SIG-M5 treated with dmso at 0.1 percent for 504 hours (cell line): ENCODE measurements around the gene PRDX4.
"Not testable (repeated sequence)": the region's sequence is repeated elsewhere in the genome, so short reads cannot be mapped to it uniquely, and the experiment has no call there.

Experiments
- DNase-seq: peaks from one replicate; lab custom pipeline; 2025; ENCODE audit not compliant: unreplicated experiment; lab: John Stamatoyannopoulos, UW

The PRDX4 gene

DNA sequence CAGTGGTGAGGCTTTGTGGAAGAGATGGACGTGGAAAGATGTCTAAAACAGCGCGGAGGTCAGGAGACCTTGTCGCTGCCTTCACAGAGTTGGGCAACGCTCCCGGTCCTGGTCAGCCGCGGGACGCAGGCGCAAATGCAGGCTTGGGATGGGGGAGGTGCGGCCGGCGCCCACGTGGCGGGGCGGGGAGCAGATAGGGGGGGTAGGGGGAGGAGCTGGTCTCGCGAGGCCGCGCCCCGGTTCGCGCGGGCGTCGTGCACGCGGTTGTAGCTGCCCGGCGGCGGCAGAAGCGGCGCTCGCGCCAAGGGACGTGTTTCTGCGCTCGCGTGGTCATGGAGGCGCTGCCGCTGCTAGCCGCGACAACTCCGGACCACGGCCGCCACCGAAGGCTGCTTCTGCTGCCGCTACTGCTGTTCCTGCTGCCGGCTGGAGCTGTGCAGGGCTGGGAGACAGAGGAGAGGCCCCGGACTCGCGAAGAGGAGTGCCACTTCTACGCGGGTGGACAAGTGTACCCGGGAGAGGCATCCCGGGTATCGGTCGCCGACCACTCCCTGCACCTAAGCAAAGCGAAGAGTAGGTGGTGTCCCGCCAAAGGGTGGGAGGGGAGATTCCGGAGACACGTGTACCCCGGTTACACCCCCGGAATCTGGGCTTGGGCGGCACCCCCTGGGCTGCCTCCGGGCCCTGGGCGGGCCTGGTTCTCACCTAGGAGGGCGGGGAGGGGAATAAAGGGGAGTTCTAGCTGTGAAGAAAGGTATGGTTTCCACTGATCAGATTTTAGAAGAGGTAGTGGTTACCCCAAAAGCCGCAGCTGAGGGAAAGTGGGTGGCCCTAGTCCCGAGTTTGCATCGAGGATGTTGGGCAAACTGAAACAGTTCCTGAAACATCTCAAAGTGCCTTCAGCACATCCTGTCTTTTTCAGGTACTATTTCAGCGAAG is at the start of gene PRDX4:
PRDX4 (plus strand) TSS at position 255 of the 939 bp plus-strand sequence; CDS start at position 333, 78 bp downstream.
- DNase-seq = peak; percentile 68

DNA sequence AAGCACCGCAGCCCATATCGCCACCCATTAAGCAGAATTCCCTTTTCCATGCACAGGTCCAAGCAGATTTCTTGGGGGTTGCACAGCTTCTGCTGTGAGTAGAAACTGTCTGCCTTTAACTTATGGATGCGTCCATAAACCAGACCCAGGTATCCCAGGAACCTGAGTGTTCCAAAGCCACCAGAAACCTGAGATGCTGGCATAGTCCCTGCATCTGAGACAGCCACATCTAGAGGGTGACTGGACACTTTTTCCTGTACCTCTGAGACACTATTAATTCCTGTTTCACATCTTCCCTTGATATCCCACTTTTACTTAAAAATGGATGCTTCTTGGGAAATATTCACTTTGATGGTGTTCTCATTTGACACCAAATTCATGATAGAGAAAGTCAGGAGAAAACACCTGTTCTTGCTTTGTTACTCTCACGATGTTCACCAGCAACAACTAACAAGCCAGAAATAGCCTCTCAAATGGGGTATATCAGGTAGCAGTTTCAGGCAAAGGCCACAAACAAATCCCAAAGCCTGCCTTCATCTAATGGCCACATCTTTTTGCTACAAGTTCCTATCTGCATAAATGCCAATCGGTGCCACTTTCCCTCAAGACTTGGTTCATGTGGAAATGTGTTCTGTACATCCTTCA is 45.5 kb upstream of the PRDX4 start:
- no peak for DNase-seq

DNA sequence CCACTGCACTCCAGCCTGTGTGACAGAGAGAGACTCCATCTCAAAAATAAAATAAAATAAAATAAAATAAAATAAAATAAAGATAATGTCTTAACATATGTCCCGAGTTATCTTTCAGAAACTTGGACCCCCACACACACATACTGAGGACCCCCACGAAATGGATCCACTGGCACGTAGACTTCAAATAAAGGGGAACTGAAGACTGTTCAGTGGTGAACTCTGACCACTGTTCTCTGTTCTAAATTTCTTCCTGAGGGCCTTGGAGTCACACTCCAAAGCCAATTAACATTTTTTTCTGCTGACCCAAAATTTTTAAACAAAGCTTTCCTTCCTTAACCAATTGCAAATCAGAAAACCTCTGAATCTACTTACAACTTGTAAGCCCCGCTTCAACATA is 43.5 kb upstream of the PRDX4 start:
- no peak for DNase-seq

DNA sequence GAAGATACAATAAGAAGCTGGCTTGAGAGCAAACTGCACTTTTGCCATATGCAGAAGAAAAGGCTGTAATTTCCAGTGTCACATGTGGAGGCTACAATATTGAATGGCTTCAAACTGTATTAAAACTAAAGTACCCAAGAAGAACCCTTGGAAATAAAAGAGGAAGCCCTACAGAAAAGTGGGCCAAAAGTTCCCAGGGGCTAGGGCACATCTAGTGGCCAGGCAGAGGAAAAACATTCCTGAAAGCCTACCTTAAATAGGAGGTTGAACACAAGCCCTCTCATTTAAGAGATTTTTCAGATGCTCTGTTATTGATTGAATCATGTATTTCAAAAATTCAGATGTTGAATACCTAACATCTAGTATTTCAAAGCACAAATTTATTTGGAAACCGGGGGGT is 40.6 kb upstream of the PRDX4 start:
- peak; percentile 1 for DNase-seq

DNA sequence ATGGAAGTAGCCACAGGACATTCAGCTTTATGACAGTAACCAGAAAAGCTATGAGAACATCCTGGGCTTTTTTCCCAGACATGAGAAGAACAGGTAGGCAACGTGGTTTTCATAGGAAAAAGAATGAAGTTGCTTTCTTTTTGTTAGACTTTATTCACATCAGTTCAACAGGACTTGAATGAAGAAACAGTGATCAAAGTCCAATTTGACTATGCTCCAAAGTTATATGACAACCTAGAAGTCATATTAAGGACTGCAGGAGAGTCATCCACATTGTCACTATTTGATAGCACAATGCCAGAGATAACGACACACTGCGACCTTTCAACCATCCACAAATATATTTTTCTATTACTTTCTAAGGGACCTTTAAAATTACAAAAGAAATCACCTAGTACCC is 39.2 kb upstream of the PRDX4 start:
- no peak for DNase-seq

DNA sequence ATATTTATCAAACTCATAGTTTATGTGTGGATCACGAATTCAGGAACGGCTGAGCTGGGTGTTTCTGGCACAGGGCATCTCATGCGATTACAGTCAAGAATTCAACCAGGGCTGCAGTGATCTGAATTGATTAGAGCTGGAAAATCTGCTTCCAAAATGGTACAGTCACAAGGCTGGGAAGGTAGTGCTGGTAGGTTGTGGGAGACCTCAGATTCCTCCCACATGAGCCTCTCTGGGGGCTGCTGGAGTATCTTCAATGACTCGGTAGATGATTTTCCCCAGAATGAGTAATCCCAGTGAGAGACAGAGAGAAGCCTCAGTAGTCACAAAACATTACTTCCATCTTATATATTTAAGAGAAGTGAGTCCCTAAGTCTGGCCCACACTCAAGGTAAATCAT is 36.2 kb upstream of the PRDX4 start:
- no peak for DNase-seq

DNA sequence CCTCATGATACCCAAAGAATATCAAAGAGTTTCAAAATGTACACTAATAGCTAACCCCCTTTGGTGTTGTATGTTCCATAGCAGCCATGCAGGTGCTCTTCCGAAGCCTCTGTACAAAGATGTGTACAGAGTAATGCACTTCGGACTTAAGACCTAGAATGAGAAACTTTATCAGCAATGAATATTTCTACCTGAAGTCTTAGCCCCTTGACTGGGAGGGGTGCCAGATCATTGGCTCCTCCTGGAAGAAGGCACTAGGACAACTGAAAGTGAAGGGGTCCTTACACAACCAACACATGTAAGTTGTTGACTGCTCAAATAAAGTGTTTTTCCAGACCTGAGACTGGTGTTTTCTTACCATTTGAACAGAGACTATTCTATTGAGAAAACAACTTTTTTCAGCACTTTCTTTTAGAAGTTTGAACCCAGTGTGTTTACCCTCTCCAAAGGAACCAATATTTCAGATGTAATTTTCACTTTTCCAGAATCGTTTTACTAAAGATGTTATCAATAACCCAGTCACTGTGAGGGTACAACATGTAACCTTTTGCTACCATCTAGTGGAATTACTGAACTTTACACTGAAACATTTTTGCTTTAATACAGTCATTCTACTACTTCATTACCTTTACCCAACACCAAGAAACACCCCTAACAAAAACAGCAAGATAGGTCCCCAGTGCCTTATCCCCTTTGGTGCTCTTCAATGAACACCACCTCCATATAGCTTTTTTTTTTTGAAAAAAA is 33.3 kb upstream of the PRDX4 start:
- peak; percentile 13 for DNase-seq

DNA sequence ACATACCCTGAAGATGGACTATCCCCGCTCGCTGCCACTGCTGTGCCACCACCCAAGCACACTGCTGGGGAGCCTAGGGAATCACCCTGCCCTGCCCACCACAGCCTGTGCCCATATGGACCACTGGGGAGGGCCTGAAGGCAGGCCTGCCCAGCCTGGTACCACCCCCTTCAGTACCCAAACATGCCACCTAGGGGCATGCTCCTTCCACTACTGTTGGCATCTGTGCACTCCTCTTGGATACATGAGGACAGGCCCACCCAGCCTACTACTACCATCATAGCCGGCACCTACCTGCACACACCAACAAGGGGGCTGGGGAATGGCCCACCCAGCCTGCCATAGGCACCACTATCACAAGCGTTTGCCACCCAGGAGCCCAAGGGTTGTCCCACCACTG is 30.1 kb upstream of the PRDX4 start:
- no peak for DNase-seq

DNA sequence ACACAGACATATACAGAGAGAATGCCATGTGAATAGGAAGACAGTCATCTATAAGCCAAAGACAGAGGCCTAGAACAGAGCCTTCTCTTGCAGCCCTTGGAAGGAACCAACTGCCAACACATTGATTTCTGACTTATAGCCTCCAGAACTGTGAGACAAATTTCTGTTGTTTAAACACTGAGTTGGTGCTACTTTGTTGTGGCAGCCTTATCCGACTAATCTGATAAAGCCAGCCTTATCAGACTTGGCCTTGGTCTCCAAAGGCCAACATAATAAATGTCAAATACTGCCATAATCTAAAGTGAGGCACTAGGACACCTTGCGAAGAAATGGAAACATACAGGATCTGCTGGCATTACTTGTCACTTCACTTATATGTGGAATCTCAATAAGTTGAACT is 24.3 kb upstream of the PRDX4 start:
- no peak for DNase-seq

DNA sequence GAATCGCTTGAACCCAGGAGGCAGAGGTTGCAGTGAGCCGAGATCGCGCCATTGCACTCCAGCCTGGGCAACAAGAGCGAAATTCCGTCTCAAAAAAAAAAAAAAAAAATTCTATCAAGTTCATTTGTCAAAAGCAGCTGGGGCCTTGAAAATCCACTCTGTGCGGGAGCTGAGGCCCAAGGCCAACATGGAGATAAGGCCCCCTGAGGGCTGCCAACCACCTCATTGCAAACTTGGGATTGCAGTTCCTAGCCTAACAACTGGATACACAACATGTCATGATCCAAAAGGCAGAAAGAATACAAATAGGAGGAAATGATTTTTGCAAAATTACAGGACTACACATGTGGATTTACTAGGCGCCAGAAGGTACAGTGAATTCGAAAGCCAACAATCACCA is 22.5 kb upstream of the PRDX4 start:
- DNase-seq = no peak

DNA sequence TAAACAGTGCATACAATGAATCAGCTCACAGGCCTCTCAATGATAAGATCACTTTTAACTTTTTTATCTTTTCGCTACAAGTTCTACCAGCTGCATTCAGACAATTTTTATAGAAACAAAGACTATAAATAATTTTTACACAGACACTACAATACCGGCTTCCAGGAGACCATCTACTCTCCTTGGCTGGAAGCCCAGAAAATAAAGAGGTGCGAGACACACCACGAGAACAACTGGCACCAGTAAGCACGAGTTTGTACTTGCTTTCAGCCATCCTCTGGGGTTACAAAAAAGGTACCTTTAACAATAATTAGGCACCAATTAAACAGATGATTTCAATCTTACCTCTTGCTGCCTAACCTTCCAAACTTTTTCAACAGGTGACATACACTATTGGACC is 11.2 kb upstream of the PRDX4 start:
- DNase-seq = no peak

DNA sequence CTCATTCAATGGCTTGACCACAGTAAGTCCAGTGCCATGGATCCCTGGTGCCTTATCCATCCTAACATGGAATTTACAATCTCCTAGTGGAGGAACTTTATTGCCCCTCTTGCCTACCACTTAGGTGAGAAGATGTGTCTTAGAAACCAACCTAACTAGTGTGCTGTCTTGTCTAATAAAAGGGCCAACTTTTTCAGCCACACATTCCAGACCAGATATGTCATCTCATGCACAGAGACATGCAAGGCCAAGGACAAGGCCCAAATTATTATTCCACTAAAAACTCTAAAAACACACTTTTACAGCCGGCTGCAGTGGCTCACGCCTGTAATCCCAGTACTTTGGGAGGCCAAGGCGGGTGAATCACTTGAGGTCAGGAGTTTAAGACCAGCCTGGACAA is 10.6 kb upstream of the PRDX4 start:
- DNase-seq = no peak

DNA sequence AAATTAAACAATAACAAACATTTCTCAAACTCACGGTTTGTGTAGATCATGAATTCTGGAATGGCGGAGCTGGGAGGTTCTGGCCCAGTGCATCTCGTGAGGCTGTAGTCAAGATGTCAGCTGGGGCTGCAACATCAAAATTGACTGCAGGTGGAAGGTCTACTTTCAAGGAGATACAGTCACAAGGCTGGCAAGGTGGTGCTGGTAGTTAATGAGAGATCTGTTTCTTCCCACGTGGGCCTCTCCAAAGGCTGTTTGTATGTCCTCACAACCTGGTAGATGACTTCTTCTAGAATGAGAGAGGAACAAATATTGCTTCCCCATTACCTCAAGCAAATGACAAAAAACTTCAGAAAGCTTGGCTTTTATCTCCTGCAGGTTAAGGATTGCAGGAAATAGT is 8.0 kb upstream of the PRDX4 start:
- DNase-seq = no peak

DNA sequence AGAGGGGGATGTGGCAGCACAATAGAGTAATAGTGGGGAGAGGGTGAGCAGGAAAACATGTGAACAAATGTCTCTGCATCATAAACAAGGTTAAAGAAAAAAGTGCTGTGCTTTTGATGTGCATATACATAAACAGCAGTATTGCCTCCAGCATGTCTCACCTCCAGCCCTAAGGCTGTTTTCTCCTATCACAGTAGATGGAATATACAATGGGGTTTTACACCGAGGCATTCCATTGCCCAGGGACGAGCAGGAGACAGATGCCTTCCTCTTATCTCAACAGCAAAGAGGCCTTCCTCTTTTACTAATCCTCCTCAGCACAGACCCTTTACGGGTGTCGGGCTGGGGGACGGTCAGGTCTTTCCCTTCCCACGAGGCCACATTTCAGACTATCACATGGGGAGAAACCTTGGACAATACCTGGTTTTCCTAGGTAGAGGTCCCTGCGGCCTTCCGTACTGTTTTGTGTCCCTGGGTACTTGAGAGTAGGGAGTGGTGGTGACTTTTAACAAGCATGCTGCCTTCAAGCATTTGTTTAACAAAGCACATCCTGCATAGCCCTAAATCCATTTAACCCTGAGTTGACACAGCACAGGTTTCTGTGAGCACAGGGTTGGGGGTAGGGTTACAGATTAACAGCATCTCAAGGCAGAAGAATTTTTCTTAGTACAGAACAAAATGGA is 7.1 kb upstream of the PRDX4 start:
- not testable (repeated sequence) for DNase-seq

DNA sequence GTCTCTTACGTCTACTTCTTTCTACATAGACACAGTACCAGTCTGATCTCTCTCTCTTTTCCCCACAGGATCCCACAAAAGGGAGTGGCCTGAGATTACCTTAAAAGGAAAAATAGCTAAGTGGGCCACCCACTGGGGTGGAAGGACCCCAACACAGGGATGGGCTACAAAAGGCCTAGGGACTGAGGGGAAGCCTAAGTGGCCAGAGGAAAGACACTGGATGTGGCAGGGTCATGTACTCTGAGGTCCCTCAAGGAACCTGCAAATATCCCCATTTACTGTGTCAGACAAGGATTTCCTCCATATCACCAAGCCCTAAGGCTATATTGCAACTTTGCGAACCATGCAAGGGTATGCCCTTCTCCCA is 6.5 kb upstream of the PRDX4 start:
- no peak for DNase-seq

DNA sequence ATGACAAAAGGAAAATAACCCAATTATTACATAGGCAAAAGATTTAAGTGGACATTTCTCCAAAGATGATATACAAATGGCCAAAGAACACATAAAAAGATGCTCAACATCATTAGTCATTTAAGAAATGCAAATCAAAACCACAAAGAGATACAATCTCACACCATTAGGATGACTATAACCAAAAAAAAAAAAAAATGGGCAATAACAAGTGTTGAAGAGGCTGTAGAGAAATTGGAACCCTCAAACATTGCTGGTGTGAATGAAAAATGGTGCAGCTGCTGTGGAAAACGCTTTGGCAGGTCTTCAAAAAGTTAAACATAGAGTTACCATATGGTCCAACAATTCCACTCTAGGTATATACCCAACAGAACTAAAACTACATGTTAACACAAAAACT is 5.6 kb upstream of the PRDX4 start:
- DNase-seq = no peak

DNA sequence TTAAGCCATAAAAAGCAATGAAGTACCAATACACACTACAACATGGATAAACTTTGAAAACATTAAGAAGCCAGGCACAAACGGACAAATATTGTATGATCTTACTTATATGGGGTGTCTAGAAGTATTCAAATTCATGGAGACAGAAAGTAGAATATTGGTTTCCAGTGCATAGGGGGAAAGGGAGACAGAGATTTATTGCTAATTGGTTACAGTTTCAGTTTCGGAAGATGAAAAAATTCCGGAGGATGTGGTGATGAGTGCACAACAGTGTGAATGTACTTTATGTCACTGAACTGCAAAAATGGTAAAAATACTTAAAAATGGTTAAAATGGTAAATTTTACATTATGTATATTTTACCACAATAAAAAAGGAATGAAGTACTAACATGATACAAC is 5.1 kb upstream of the PRDX4 start:
- no peak for DNase-seq

DNA sequence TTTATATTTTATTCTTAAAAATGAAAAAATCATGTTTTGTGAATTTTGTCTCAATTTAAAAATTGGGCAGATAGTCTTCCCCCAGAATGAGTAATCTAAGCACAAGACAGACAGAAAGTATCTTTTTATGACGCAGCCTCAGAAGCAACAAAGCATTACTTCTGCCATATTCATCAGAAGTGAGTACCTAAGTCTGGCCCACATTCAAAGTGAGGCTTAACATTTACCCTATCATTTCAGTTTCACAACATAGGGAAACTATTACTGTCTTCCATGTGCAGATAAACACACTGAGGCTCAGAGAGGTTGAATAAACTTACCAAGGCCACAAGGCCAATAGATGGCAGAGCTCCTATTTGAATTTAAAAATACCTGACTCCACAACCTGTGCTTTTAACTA is 4.4 kb upstream of the PRDX4 start:
- no peak for DNase-seq

DNA sequence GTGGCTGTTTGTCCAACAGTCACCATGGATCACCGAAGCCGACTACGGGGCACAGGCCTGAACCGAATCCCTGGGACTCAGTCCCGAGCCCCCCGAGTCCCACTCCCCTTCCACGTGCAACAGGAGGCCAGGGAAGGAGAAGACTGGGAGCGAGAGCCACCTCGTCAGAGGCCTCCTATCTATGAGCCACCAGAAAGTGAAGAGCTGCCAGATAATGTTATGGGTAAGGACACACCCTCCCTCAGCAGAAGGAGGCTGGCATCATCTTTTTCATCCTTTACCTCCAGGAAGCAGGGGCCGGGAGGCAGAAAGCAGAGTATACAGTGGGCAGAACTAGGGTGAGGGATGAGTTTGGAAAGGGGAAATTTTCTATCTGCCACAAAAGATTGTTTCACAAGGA is 2.8 kb upstream of the PRDX4 start:
- DNase-seq = no peak

DNA sequence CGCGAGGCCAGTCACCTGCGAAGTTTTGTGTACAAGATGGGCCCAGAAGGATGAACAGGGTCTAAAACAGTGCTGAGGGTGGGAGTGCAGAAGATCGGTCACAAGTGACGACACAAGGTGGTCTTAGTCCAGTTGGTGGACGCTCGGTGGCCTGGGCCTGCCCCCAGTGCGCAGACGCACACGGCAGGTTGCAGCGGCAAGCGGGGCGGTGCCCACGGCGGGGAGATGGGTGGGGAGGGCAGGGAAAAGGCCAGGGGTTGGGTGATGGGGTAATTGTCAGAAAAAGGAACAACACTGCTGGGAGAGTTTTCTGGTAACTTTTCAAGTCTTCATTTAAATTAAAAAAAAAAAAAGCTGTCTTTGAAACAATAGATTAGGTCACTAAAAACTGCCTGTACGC is 1.0 kb upstream of the PRDX4 start:
- DNase-seq = no peak

DNA sequence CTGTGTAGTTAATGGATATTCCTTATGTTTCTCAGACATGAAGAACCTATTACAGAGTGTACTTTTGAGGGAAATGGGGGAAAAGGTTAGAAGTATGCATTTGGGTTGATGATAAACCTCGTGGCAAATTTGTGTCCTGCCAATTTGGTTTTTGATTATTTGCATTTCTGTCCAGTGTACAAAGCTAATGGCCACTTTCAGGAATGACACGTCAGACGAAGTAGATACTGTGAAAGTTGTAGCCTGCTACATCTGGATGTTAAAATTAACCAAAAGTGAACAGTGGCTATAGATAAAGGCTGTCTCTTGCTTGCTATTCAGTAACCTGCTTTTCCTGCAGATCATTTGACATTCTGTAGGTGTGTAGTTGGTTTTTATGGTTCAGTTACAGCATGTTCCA is 1.0 kb downstream of the PRDX4 start:
- DNase-seq = no peak
